Right cardiac atrium (tissue), 5 donors: ENCODE data around the gene CEP135. TPM values are rescaled to one million over a fixed set of nuclear protein-coding genes. Genes with fewer than 3 reads are reported as not detected.
"Not testable (repeated sequence)": the region's sequence is repeated elsewhere in the genome, so short reads cannot be mapped to it uniquely, and the experiment has no call there.

Experiments
- ATAC-seq, 2 donors: fragments of 200-7000 bp; cut with Tn5 transposase; one replicate each; pipeline versions ENCODE4 v1.8.0 to v1.9.1; 2020; ENCODE audit warnings: moderate library complexity in 2 of 2, mild to moderate bottlenecking in 1 of 2
- DNase-seq, 3 donors: peaks; one replicate each; pipeline ENCODE4 v3.0.0-alpha.2; 2020
- H3K27ac ChIP-seq: one replicate; pipeline ENCODE4 v1.5.1; 2013; ENCODE audit warnings: mild to moderate bottlenecking, low read length, control low read depth, moderate library complexity
- H3K27me3 ChIP-seq: one replicate; pipeline ENCODE4 v1.6.1; 2013; ENCODE audit not compliant: control insufficient read depth, insufficient read depth
- H3K4me1 ChIP-seq: one replicate; pipeline ENCODE4 v1.6.1; 2013; ENCODE audit warnings: low read length; ENCODE audit not compliant: control insufficient read depth, insufficient read depth
- H3K4me3 ChIP-seq: one replicate; pipeline ENCODE4 v1.5.1; 2013; ENCODE audit warnings: low read length, control low read depth
- H3K9me3 ChIP-seq: one replicate; pipeline ENCODE4 v1.6.1; 2013; ENCODE audit warnings: low read length; ENCODE audit not compliant: control insufficient read depth
- WGBS: extraction: QIAGEN DNeasy Blood & Tissue Kit; methylation state at CpG from one replicate; pipeline ENCODE4 v1.1.7; 2013; 5-methylcytosine and 5-hydroxymethylcytosine counted together
- intact Hi-C, 4 donors: fragments of 100-400 bp; cut with DNase I; formaldehyde crosslinking; loops; one replicate each; pipeline versions ENCODE4 v1.11.0 to v1.14.0; 2022 to 2023
- polyA plus RNA-seq: library from polyadenylated mRNA; stranded (reverse); fragments of 200-250 nt; gene quantifications from one replicate; pipeline ENCODE4 v1.2.3, GENCODE V29; 2013
- total RNA-seq, 4 donors: library from RNA; stranded (reverse); fragmentation: NEBNext Ultra II Directional; extraction: Animal tissue kit (Norgen Biotek cat#: 25700); gene quantifications; one replicate each; pipeline ENCODE4 v1.2.1, GENCODE V29; 2021
- donor health status: healthy with polysubstance abuse.
- donor health status: DM: no; HTN: yes; CAD: no.
- donor health status: DM: no; HTN: no; CAD: no.
- donor health status: DM: no; HTN: yes; CAD: no; lungs with severe emphysema.
- donor health status: DM: yes; HTN: yes; CAD: no.

CEP135 gene
- total and polyA plus RNA-seq, 5 donors: 1.3 to 3.0 (median 2.5) TPM

- DNase-seq (no peak), ATAC-seq (no peak)
- Histone ChIP-seq H3K4me3 (no peak overlapping the region), H3K4me1 (no peaks in the 10 kb centered on the region), H3K27me3 (no peaks in the 10 kb centered on the region), H3K9me3 (no peaks in the 10 kb centered on the region), H3K27ac (no peak overlapping the region)
- intact Hi-C loops: no loop called here
- WGBS: 84% methylated on average over 4 of the region's 4 CpGs
Measured at GRCh38 chr4:55925241-55925640, 23.5 kb upstream of the CEP135 start.

- no peaks in the 10 kb centered on the region for H3K27me3 ChIP-seq
- no peaks in the 10 kb centered on the region for H3K4me1 ChIP-seq
- no peaks in the 10 kb centered on the region for H3K9me3 ChIP-seq
- intact Hi-C loops: no loop called here
- no peak overlapping the region for H3K27ac ChIP-seq
- DNase-seq (no peak), ATAC-seq (no peak)
- no peak overlapping the region for H3K4me3 ChIP-seq
Measured at GRCh38 chr4:55926610-55927009, 22.1 kb upstream of the CEP135 start.

- intact Hi-C loops: no loop called here
Measured at GRCh38 chr4:55927803-55928437, 20.8 kb upstream of the CEP135 start.

GRCh38 chr4:55928846-55929245 lies 19.9 kb upstream of the CEP135 start:
- Histone ChIP-seq H3K27ac (no peak overlapping the region), H3K4me3 (no peak overlapping the region), H3K9me3 (no peaks in the 10 kb centered on the region), H3K4me1 (no peaks in the 10 kb centered on the region), H3K27me3 (no peaks in the 10 kb centered on the region)
- WGBS: 67% methylated on average over 1 of the region's 1 CpG
- no peak for DNase-seq
- intact Hi-C loops: no loop called here
- ATAC-seq: no peak

More at GRCh38 chr4:55927803-55928437, 20.8 kb upstream of the CEP135 start:
- no peak for ATAC-seq
- H3K27me3 ChIP-seq: no peaks in the 10 kb centered on the region
- H3K9me3 ChIP-seq: no peaks in the 10 kb centered on the region
- no peaks in the 10 kb centered on the region for H3K4me1 ChIP-seq
- no peak overlapping the region for H3K27ac ChIP-seq
- H3K4me3 ChIP-seq: no peak overlapping the region
- no peak for DNase-seq
- WGBS: 78% methylated on average over 2 of the region's 2 CpGs

- DNase-seq: no peak
- intact Hi-C loops: no loop called here
- Histone ChIP-seq H3K27me3 (no peaks in the 10 kb centered on the region), H3K4me1 (no peaks in the 10 kb centered on the region), H3K4me3 (no peak overlapping the region), H3K27ac (no peak overlapping the region), H3K9me3 (no peaks in the 10 kb centered on the region)
- 56% methylated on average over 2 of the region's 2 CpGs for WGBS
- ATAC-seq: no peak
Measured at GRCh38 chr4:55931043-55931442, 17.7 kb upstream of the CEP135 start.

GRCh38 chr4:55931833-55932232 lies 16.9 kb upstream of the CEP135 start:
- WGBS: 73% methylated on average over 3 of the region's 3 CpGs
- Histone ChIP-seq H3K27me3 (no peaks in the 10 kb centered on the region), H3K27ac (no peak overlapping the region), H3K9me3 (no peaks in the 10 kb centered on the region), H3K4me3 (no peak overlapping the region), H3K4me1 (no peaks in the 10 kb centered on the region)
- intact Hi-C loops: no loop called here
- ATAC-seq (no peak), DNase-seq (no peak)

- WGBS: 91% methylated on average over 3 of the region's 3 CpGs
- no peak for ATAC-seq
- H3K27me3 ChIP-seq: no peaks in the 10 kb centered on the region
- no peak overlapping the region for H3K4me3 ChIP-seq
- no peak overlapping the region for H3K27ac ChIP-seq
- DNase-seq: no peak
- intact Hi-C loops: no loop called here
- H3K9me3 ChIP-seq: no peaks in the 10 kb centered on the region
- no peaks in the 10 kb centered on the region for H3K4me1 ChIP-seq
Measured at GRCh38 chr4:55932511-55932910, 16.2 kb upstream of the CEP135 start.

- Histone ChIP-seq H3K27me3 (no peaks in the 10 kb centered on the region), H3K9me3 (no peaks in the 10 kb centered on the region), H3K4me1 (no peaks in the 10 kb centered on the region), H3K4me3 (no peak overlapping the region), H3K27ac (no peak overlapping the region)
- ATAC-seq: no peak
- intact Hi-C loops: no loop called here
- 33% methylated on average over 2 of the region's 2 CpGs for WGBS
- no peak for DNase-seq
Measured at GRCh38 chr4:55933611-55934010, 15.1 kb upstream of the CEP135 start.

GRCh38 chr4:55935907-55936306 lies 12.8 kb upstream of the CEP135 start:
- H3K4me1 ChIP-seq, H3K9me3 ChIP-seq, intact Hi-C loops, H3K4me3 ChIP-seq, H3K27ac ChIP-seq, DNase-seq, ATAC-seq, H3K27me3 ChIP-seq: not testable (repeated sequence)
- WGBS: 93% methylated on average over 6 of the region's 6 CpGs

- intact Hi-C loops: no loop called here
- 97% methylated on average over 1 of the region's 1 CpG for WGBS
- no peaks in the 10 kb centered on the region for H3K4me1 ChIP-seq
Measured at GRCh38 chr4:55938481-55938880, 10.3 kb upstream of the CEP135 start.

GRCh38 chr4:55939421-55939820 lies 9.3 kb upstream of the CEP135 start:
- no peak overlapping the region for H3K27ac ChIP-seq
- H3K9me3 ChIP-seq: no peaks in the 10 kb centered on the region
- no peaks in the 10 kb centered on the region for H3K27me3 ChIP-seq
- DNase-seq (no peak), ATAC-seq (no peak)
- intact Hi-C loops: no loop called here
- H3K4me3 ChIP-seq: no peak overlapping the region
- no peaks in the 10 kb centered on the region for H3K4me1 ChIP-seq
- 84% methylated on average over 2 of the region's 2 CpGs for WGBS

More at GRCh38 chr4:55938481-55938880, 10.3 kb upstream of the CEP135 start:
- no peak overlapping the region for H3K27ac ChIP-seq
- ATAC-seq (no peak), DNase-seq (no peak)
- H3K9me3 ChIP-seq: no peaks in the 10 kb centered on the region
- no peak overlapping the region for H3K4me3 ChIP-seq
- no peaks in the 10 kb centered on the region for H3K27me3 ChIP-seq

GRCh38 chr4:55941881-55942396 lies 6.8 kb upstream of the CEP135 start:
- WGBS: 86% methylated on average over 3 of the region's 3 CpGs
- Histone ChIP-seq H3K27me3 (no peaks in the 10 kb centered on the region), H3K4me3 (no peak overlapping the region), H3K4me1 (no peaks in the 10 kb centered on the region), H3K9me3 (no peaks in the 10 kb centered on the region), H3K27ac (no peak overlapping the region)
- ATAC-seq: no peak
- intact Hi-C loops: no loop called here
- DNase-seq: no peak
